Peyer's patch (tissue), 4 donors: ENCODE results near the gene NUTM2B. TPM values are rescaled to one million over a fixed set of nuclear protein-coding genes. Genes with fewer than 3 reads are reported as not detected.
A peak's percentile ranks its signal among the peaks of the same experiment; 100 is the strongest.
"Not testable (repeated sequence)": the region's sequence is repeated elsewhere in the genome, so short reads cannot be mapped to it uniquely, and the experiment has no call there.

Source experiments
- DNase-seq, 3 donors: peaks; one replicate each; pipeline ENCODE4 v3.0.0-alpha.2; 2017 to 2019
- H3K27ac ChIP-seq, 4 donors: fragments of 200-600 bp; sonication (generic); one replicate each; pipeline ENCODE4 v1.5.1; 2016 to 2019
- H3K27me3 ChIP-seq, 2 donors: fragments of 200-600 bp; sonication (generic); one replicate each; pipeline ENCODE4 v1.5.1; 2019
- H3K36me3 ChIP-seq, 3 donors: fragments of 200-600 bp; sonication (generic); one replicate each; pipeline ENCODE4 v1.5.1; 2016 to 2019
- H3K4me1 ChIP-seq, 4 donors: fragments of 200-600 bp; sonication (generic); one replicate each; pipeline ENCODE4 v1.5.1; 2016 to 2019
- H3K4me3 ChIP-seq, 4 donors: fragments of 200-600 bp; sonication (generic); 1 replicate in 3 of 4; 2 replicates in 1 of 4; pipeline ENCODE4 v1.5.1; 2016 to 2019; ENCODE audit warnings: mild to moderate bottlenecking in 1 of 4
- H3K9me3 ChIP-seq, 4 donors: fragments of 200-600 bp; sonication (generic); one replicate each; pipeline ENCODE4 v1.5.1; 2016 to 2019; ENCODE audit warnings: mild to moderate bottlenecking in 1 of 4
- total RNA-seq, 4 donors: library from RNA; depleted of rRNA; stranded (reverse); fragments of >200 nt; gene quantifications; one replicate each; pipeline ENCODE4 v1.1.0, GENCODE V29; 2016

The NUTM2B gene
- total RNA-seq, 4 donors from 2014 or later = 0.94 to 3.3 TPM; not detected in 2

GRCh38 chr10:79697141-79697540, 5.9 kb upstream of the NUTM2B start:
- H3K4me3 ChIP-seq, H3K36me3 ChIP-seq, H3K4me1 ChIP-seq, H3K9me3 ChIP-seq, DNase-seq, H3K27me3 ChIP-seq, H3K27ac ChIP-seq: not testable (repeated sequence)

GRCh38 chr10:79700381-79700944, 2.6 kb upstream of the NUTM2B start:
- not testable (repeated sequence) for H3K27me3 ChIP-seq, DNase-seq, H3K9me3 ChIP-seq, H3K4me3 ChIP-seq, H3K36me3 ChIP-seq, H3K4me1 ChIP-seq, H3K27ac ChIP-seq

- H3K36me3 ChIP-seq, H3K9me3 ChIP-seq, H3K4me3 ChIP-seq, H3K4me1 ChIP-seq, H3K27me3 ChIP-seq, DNase-seq, H3K27ac ChIP-seq: not testable (repeated sequence)
Observed at GRCh38 chr10:79707017-79707416, 4.0 kb downstream of the NUTM2B start.

GRCh38 chr10:79714976-79715375, 11.9 kb downstream of the NUTM2B start:
- peak in 1 of 3 donors; percentile 67 for DNase-seq
- not testable (repeated sequence) for H3K27me3 ChIP-seq, H3K36me3 ChIP-seq, H3K27ac ChIP-seq, H3K4me1 ChIP-seq, H3K9me3 ChIP-seq, H3K4me3 ChIP-seq

- H3K4me3 ChIP-seq, H3K4me1 ChIP-seq, DNase-seq, H3K27ac ChIP-seq, H3K36me3 ChIP-seq, H3K27me3 ChIP-seq, H3K9me3 ChIP-seq: not testable (repeated sequence)
Observed at GRCh38 chr10:79716917-79717579, 14.0 kb downstream of the NUTM2B start.

- not testable (repeated sequence) for H3K9me3 ChIP-seq, H3K4me1 ChIP-seq, DNase-seq, H3K4me3 ChIP-seq, H3K36me3 ChIP-seq, H3K27me3 ChIP-seq, H3K27ac ChIP-seq
Observed at GRCh38 chr10:79720000-79720399, 17.0 kb downstream of the NUTM2B start.

- not testable (repeated sequence) for H3K4me3 ChIP-seq, H3K27ac ChIP-seq, H3K36me3 ChIP-seq, H3K4me1 ChIP-seq, H3K9me3 ChIP-seq, DNase-seq, H3K27me3 ChIP-seq
Observed at GRCh38 chr10:79726620-79727019, 23.6 kb downstream of the NUTM2B start.

GRCh38 chr10:79744844-79745243, 41.8 kb downstream of the NUTM2B start:
- H3K4me3 ChIP-seq, H3K9me3 ChIP-seq, H3K27ac ChIP-seq, H3K36me3 ChIP-seq, DNase-seq, H3K27me3 ChIP-seq, H3K4me1 ChIP-seq: not testable (repeated sequence)

GRCh38 chr10:79748510-79748909, 45.5 kb downstream of the NUTM2B start:
- not testable (repeated sequence) for H3K27me3 ChIP-seq, H3K27ac ChIP-seq, H3K4me3 ChIP-seq, H3K4me1 ChIP-seq, H3K9me3 ChIP-seq, H3K36me3 ChIP-seq, DNase-seq

- H3K4me1 ChIP-seq, H3K27ac ChIP-seq, H3K36me3 ChIP-seq, H3K27me3 ChIP-seq, H3K9me3 ChIP-seq, DNase-seq, H3K4me3 ChIP-seq: not testable (repeated sequence)
Observed at GRCh38 chr10:79753601-79754000, 50.6 kb downstream of the NUTM2B start.

- not testable (repeated sequence) for H3K27ac ChIP-seq, H3K4me1 ChIP-seq, H3K4me3 ChIP-seq, DNase-seq, H3K36me3 ChIP-seq, H3K9me3 ChIP-seq, H3K27me3 ChIP-seq
Observed at GRCh38 chr10:79758297-79758993, 55.4 kb downstream of the NUTM2B start.

Other genes with a start within 250 kb of the NUTM2B start
- under 1 TPM in 1 of 4 donors, not detected in 3; 0.53 TPM for gene EIF5AL1, start 190.7 kb upstream of the NUTM2B start, total RNA-seq
- gene SFTPA2, start 142.8 kb upstream of the NUTM2B start, total RNA-seq = not detected
- gene SFTPA1, start 92.3 kb upstream of the NUTM2B start, total RNA-seq = not detected
- 1 to 10 TPM in 1 of 4 donors, not detected in 3; 2.5 TPM for gene NUTM2E, start 123.5 kb downstream of the NUTM2B start, total RNA-seq
- not detected for gene SFTPD, start 245.9 kb downstream of the NUTM2B start, total RNA-seq